Measurements from ENCODE around the gene MICU1.

DNA sequence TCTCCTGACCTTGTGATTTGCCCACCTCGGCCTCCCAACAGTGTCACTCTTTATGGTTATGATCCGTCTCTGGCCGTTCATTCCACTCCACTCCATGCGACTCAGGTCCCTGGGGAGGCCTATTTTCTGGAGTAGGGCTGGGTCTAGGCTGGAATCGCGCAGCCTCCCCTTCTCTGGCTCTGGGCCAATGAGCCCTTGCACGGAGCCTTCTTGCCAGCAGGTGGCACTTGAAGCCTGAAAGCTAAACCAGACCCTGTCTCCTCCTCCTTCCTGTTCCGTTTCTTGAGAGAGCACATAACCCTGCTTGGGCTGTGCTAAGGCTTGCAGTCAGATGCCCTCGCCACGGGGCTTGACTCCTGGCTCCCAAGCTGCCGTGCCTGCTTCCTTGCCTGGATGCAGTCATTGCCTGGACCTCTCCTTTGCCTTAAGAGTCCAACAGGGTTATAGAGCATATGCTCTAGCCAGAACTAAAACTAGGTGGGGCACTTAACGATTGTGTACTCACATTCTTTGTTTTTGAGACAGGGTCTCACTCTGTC, 261.6 kb downstream of the MICU1 start:
- TF ChIP-seq, protein P1, sequence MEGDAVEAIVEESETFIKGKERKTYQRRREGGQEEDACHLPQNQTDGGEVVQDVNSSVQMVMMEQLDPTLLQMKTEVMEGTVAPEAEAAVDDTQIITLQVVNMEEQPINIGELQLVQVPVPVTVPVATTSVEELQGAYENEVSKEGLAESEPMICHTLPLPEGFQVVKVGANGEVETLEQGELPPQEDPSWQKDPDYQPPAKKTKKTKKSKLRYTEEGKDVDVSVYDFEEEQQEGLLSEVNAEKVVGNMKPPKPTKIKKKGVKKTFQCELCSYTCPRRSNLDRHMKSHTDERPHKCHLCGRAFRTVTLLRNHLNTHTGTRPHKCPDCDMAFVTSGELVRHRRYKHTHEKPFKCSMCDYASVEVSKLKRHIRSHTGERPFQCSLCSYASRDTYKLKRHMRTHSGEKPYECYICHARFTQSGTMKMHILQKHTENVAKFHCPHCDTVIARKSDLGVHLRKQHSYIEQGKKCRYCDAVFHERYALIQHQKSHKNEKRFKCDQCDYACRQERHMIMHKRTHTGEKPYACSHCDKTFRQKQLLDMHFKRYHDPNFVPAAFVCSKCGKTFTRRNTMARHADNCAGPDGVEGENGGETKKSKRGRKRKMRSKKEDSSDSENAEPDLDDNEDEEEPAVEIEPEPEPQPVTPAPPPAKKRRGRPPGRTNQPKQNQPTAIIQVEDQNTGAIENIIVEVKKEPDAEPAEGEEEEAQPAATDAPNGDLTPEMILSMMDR (IDR thresholded peaks at IDR 0.05): peak; percentile 75 to 95 (median 94)
- TF ChIP-seq POLR2A (IDR thresholded peaks at IDR 0.05): no peak
